Esophagus (tissue), 2 donors: ENCODE results near the gene ITGAL. TPM values are rescaled to one million over a fixed set of nuclear protein-coding genes. Genes with fewer than 3 reads are reported as not detected.
"Not testable (repeated sequence)": the region's sequence is repeated elsewhere in the genome, so short reads cannot be mapped to it uniquely, and the experiment has no call there.

Experiments
- H3K27ac ChIP-seq, 2 donors: one replicate each; pipeline ENCODE4 v1.5.1; 2013; ENCODE audit warnings: low read depth in 2 of 2, mild to moderate bottlenecking in 2 of 2, inconsistent platforms in 1 of 2, low read length in 1 of 2, moderate library complexity in 1 of 2
- H3K27me3 ChIP-seq, 2 donors: one replicate each; pipeline ENCODE4 v1.6.1; 2013; ENCODE audit warnings: low read length in 2 of 2, control low read depth in 1 of 2, mild to moderate bottlenecking in 1 of 2; ENCODE audit not compliant: insufficient read depth in 2 of 2, control insufficient read depth in 1 of 2
- H3K36me3 ChIP-seq, 2 donors: one replicate each; pipeline ENCODE4 v1.6.1; 2013; ENCODE audit warnings: low read length in 1 of 2; ENCODE audit not compliant: control insufficient read depth in 2 of 2, insufficient read depth in 2 of 2
- H3K4me1 ChIP-seq, 2 donors: one replicate each; pipeline ENCODE4 v1.6.1; 2013; ENCODE audit warnings: low read length in 1 of 2; ENCODE audit not compliant: control insufficient read depth in 2 of 2, insufficient read depth in 2 of 2
- H3K4me3 ChIP-seq, 2 donors: one replicate each; pipeline ENCODE4 v1.5.1; 2013; ENCODE audit warnings: low read length in 2 of 2, mild to moderate bottlenecking in 2 of 2, low read depth in 1 of 2, moderate library complexity in 1 of 2
- H3K9me3 ChIP-seq, 2 donors: one replicate each; pipeline ENCODE4 v1.6.1; 2013; ENCODE audit warnings: mild to moderate bottlenecking in 2 of 2, low read depth in 1 of 2, low read length in 1 of 2, moderate library complexity in 1 of 2; ENCODE audit not compliant: control insufficient read depth in 2 of 2, insufficient read depth in 1 of 2
- WGBS, 2 donors: extraction: QIAGEN DNeasy Blood & Tissue Kit; methylation state at CpG; one replicate each; pipeline ENCODE4 v1.1.7; 2013; 5-methylcytosine and 5-hydroxymethylcytosine counted together
- polyA plus RNA-seq, 2 donors: library from polyadenylated mRNA; stranded (reverse); fragments of 200-250 nt; gene quantifications; one replicate each; pipeline ENCODE4 v1.2.3, GENCODE V29; 2013
- donor health status: healthy with polysubstance abuse.
- donor health status: Bipolar disorder and iron deficiency.

ITGAL gene
- polyA plus RNA-seq, 2 donors = 2.2 to 2.5 TPM

- Histone ChIP-seq H3K27ac (peak overlapping the region in 1 of 2 donors; percentile 34), H3K27me3 (no peaks in the 10 kb centered on the region), H3K9me3 (no peaks in the 10 kb centered on the region), H3K36me3 (peaks cover 9 to 13% of the 10 kb centered on the region in 2 donors), H3K4me1 (peaks cover 9 to 12% of the 10 kb centered on the region in 2 donors), H3K4me3 (no peak overlapping the region)
- WGBS, 2 donors = 71 to 76% methylated on average over 13 of the region's 13 CpGs
Observed at GRCh38 chr16:30530163-30531037, 57.9 kb downstream of the ITGAL start.

- WGBS, 2 donors = 93 to 95% methylated on average over 56 to 57 of the region's 57 CpGs
- Histone ChIP-seq H3K4me1 (peaks cover 9 to 12% of the 10 kb centered on the region in 2 donors), H3K9me3 (no peaks in the 10 kb centered on the region), H3K27me3 (no peaks in the 10 kb centered on the region), H3K36me3 (peaks cover 9 to 13% of the 10 kb centered on the region in 2 donors), H3K27ac (no peak overlapping the region), H3K4me3 (no peak overlapping the region)
Observed at GRCh38 chr16:30532285-30533145, 60.0 kb downstream of the ITGAL start.

GRCh38 chr16:30533146-30533522 lies 60.6 kb downstream of the ITGAL start:
- no peak overlapping the region for H3K27ac ChIP-seq
- whole genome bisulfite sequencing, 2 donors = 68 to 72% methylated on average over 11 of the region's 11 CpGs
- no peak overlapping the region for H3K4me3 ChIP-seq
- no peaks in the 10 kb centered on the region for H3K27me3 ChIP-seq
- H3K36me3 ChIP-seq = peaks cover 9 to 13% of the 10 kb centered on the region in 2 donors
- H3K9me3 ChIP-seq = no peaks in the 10 kb centered on the region
- H3K4me1 ChIP-seq = peaks cover 9 to 12% of the 10 kb centered on the region in 2 donors

GRCh38 chr16:30533748-30534367 lies 61.3 kb downstream of the ITGAL start:
- H3K27ac ChIP-seq = peak overlapping the region; percentile 87 to 90
- peaks cover 9% of the 10 kb centered on the region in 2 donors for H3K4me1 ChIP-seq
- H3K27me3 ChIP-seq = no peaks in the 10 kb centered on the region
- 12% methylated on average over 29 of the region's 29 CpGs for WGBS, 2 donors
- no peaks in the 10 kb centered on the region for H3K9me3 ChIP-seq
- peak overlapping the region; percentile 66 to 71 for H3K4me3 ChIP-seq
- peaks cover 9 to 13% of the 10 kb centered on the region in 2 donors for H3K36me3 ChIP-seq

GRCh38 chr16:30534368-30535105 lies 62.0 kb downstream of the ITGAL start, which contains the start of gene ZNF747:
TSS of gene ZNF747 (minus strand) at chr16:30534858. CDS start at chr16:30534679, 179 bp downstream.
- peaks cover 5% of the 10 kb centered on the region in 2 donors for H3K4me1 ChIP-seq

DNA sequence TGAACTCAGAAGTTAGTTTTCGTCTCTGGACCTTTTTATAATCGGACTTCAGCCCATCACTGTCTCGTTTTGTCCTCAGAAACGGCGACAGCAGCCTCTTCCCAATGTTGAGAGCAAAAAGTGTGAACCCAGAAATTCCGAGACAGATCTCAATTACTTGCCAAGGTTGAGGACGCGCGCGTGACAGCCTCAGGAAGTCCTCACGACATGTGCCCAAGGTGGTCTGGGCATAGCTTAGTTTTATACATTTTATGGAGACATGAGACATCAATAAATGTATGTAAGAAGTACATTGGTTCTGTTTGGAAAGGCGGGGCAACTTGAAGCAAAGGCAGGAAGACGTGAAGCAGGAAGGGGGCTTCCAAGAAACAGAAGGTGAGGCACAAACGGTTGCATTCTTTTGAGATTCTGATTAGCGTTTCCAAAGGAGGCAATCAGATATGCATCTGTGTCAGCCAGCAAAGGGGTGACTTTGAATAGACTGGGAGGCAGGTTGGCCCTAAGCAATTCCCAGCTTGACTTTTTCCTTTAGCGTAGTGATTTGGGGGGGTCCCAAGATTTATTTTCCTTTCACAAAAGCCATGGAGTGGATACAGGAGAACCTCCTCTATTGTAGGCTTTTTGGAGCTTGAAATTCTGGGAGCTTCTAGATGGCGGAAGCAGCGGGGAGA lies 62.7 kb downstream of the ITGAL start:
- WGBS, 2 donors = 3 to 4% methylated on average over 18 of the region's 18 CpGs
- H3K27ac ChIP-seq = peak overlapping the region; percentile 87 to 90
- peaks cover 9 to 13% of the 10 kb centered on the region in 2 donors for H3K36me3 ChIP-seq
- H3K9me3 ChIP-seq = no peaks in the 10 kb centered on the region
- no peaks in the 10 kb centered on the region for H3K27me3 ChIP-seq
- H3K4me3 ChIP-seq = peak overlapping the region; percentile 66 to 71
- peaks cover 5% of the 10 kb centered on the region in 2 donors for H3K4me1 ChIP-seq

More at GRCh38 chr16:30534368-30535105, 62.0 kb downstream of the ITGAL start, which contains the start of gene ZNF747:
- peak within 1 kb of the TSS; percentile 66 to 71 for H3K4me3 ChIP-seq
- WGBS, 2 donors = 0% methylated on average over 65 to 70 of the region's 70 CpGs
- H3K9me3 ChIP-seq = no peaks in the 10 kb centered on the region
- H3K27ac ChIP-seq = peak within 1 kb of the TSS; percentile 87 to 90
- H3K36me3 ChIP-seq = peaks cover 9 to 13% of the 10 kb centered on the region in 2 donors
- H3K27me3 ChIP-seq = no peaks in the 10 kb centered on the region

DNA sequence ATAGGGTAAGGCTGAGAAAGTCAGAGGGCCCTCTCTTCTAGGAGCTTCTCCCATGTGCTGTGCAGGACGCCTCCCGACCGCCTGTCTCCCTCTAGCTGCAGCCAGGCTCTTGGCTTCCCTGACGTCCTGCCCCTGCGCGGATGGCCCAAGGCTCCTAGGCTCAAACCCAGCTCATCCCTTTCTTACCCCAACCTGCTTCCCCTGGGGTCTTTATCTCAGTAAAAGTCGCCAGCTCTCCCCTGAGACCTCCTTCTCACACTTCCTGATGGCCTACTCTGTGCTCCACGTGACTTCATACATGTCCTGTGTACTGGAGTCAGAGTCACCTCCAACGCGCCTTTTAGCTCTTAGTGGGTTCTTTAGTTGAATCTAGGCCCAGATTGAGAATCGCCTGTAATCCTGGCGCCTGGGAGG lies 63.2 kb downstream of the ITGAL start:
- H3K4me3 ChIP-seq = peak overlapping the region; percentile 66 to 71
- peaks cover 5 to 11% of the 10 kb centered on the region in 2 donors for H3K36me3 ChIP-seq
- H3K4me1 ChIP-seq = peaks cover 5% of the 10 kb centered on the region in 2 donors
- 23 to 25% methylated on average over 12 of the region's 12 CpGs for whole genome bisulfite sequencing, 2 donors
- H3K27me3 ChIP-seq = no peaks in the 10 kb centered on the region
- H3K27ac ChIP-seq = peak overlapping the region; percentile 87 to 90
- H3K9me3 ChIP-seq = no peaks in the 10 kb centered on the region

GRCh38 chr16:30536391-30537024 lies 64.0 kb downstream of the ITGAL start:
- H3K36me3 ChIP-seq, H3K27ac ChIP-seq: not testable (repeated sequence)
- whole genome bisulfite sequencing, 2 donors = 90 to 93% methylated on average over 13 of the region's 13 CpGs

More at GRCh38 chr16:30536391-30537024, 64.0 kb downstream of the ITGAL start:
- not testable (repeated sequence) for H3K27me3 ChIP-seq, H3K9me3 ChIP-seq, H3K4me1 ChIP-seq, H3K4me3 ChIP-seq
